HG03097 (cell line): ENCODE data around the gene TREML4.

ENCODE experiments used
- ATAC-seq: cut with Tn5 transposase; IDR thresholded peaks from one replicate; pipeline ENCODE4 v1.9.1; 2021; ENCODE audit not compliant: unreplicated experiment, low FRiP score

The TREML4 gene

GRCh38 chr6:41280381-41281057, 52.4 kb downstream of the TREML4 start:
- no peak for ATAC-seq

- no peak for ATAC-seq
Observed at GRCh38 chr6:41283600-41283999, 55.5 kb downstream of the TREML4 start.

GRCh38 chr6:41284726-41285125, 56.6 kb downstream of the TREML4 start:
- no peak for ATAC-seq

GRCh38 chr6:41286544-41287346, 58.6 kb downstream of the TREML4 start, which contains the start of gene TREM1:
TREM1 (minus strand) TSS chr6:41286682; CDS start chr6:41286655, 27 bp downstream.
- no peak for ATAC-seq

- no peak for ATAC-seq
Observed at GRCh38 chr6:41288030-41288753, 60.0 kb downstream of the TREML4 start.
